ENCODE results near the gene SPEF2. TPM values are rescaled to one million over a fixed set of nuclear protein-coding genes. Genes with fewer than 3 reads are reported as not detected.

SPEF2 gene
- total and polyA plus RNA-seq, 4 donors = 0.42 to 4.5 (median 2.1) TPM

DNA sequence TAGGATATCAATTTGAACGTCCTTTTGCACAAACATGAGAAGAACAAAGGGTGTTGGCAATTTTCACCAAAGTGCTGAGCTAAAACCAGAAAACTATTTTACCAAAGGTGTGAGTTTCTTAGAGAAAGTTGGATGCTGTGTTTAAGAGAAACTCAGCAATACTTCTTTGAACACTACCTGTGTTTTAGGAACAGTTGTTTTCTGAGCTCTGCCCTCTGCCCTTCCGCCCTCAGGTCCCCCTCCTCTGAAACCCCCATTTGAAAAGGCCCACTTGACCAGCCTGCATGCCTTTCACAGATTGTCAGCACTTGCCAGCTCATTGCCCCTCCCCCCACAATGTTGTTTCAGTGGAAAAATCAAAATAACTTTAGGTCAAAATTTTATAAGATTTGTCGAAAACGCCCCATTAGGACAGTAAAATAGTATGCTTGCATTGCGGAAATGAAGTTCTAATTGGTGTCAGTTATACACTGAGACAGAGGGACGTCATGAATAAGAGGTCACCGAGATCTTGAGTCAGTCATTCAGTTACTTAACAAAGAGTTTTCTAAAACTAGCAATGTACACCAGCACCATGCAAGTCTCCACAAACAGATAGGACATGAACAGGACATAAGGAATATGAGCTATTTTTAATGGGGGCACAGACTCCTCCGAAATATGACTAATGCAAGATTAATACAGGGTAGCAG lies 177.2 kb downstream of the SPEF2 start:
- no peak for TF ChIP-seq RXRA (IDR thresholded peaks at IDR 0.05)
- no peak for TF ChIP-seq YY1 (IDR thresholded peaks at IDR 0.05)
- no peak for TF ChIP-seq HNF4G (IDR thresholded peaks at IDR 0.05)
- TF ChIP-seq, protein P1, sequence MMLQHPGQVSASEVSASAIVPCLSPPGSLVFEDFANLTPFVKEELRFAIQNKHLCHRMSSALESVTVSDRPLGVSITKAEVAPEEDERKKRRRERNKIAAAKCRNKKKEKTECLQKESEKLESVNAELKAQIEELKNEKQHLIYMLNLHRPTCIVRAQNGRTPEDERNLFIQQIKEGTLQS (IDR thresholded peaks at IDR 0.05) = no peak
- TF ChIP-seq TAF1 (conservative IDR thresholded peaks at IDR 0.05) = no peak
- no peak for TF ChIP-seq GABPA (IDR thresholded peaks at IDR 0.05 in 1 of 2, conservative IDR thresholded peaks at IDR 0.05 in 1 of 2)
- TF ChIP-seq, protein P2, sequence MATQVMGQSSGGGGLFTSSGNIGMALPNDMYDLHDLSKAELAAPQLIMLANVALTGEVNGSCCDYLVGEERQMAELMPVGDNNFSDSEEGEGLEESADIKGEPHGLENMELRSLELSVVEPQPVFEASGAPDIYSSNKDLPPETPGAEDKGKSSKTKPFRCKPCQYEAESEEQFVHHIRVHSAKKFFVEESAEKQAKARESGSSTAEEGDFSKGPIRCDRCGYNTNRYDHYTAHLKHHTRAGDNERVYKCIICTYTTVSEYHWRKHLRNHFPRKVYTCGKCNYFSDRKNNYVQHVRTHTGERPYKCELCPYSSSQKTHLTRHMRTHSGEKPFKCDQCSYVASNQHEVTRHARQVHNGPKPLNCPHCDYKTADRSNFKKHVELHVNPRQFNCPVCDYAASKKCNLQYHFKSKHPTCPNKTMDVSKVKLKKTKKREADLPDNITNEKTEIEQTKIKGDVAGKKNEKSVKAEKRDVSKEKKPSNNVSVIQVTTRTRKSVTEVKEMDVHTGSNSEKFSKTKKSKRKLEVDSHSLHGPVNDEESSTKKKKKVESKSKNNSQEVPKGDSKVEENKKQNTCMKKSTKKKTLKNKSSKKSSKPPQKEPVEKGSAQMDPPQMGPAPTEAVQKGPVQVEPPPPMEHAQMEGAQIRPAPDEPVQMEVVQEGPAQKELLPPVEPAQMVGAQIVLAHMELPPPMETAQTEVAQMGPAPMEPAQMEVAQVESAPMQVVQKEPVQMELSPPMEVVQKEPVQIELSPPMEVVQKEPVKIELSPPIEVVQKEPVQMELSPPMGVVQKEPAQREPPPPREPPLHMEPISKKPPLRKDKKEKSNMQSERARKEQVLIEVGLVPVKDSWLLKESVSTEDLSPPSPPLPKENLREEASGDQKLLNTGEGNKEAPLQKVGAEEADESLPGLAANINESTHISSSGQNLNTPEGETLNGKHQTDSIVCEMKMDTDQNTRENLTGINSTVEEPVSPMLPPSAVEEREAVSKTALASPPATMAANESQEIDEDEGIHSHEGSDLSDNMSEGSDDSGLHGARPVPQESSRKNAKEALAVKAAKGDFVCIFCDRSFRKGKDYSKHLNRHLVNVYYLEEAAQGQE (IDR thresholded peaks at IDR 0.05) = no peak
- TF ChIP-seq NR2F2 (IDR thresholded peaks at IDR 0.05) = no peak
- no peak for TF ChIP-seq RAD21 (IDR thresholded peaks at IDR 0.05)
- TF ChIP-seq SP1 (IDR thresholded peaks at IDR 0.05) = no peak
- TF ChIP-seq, protein P3, sequence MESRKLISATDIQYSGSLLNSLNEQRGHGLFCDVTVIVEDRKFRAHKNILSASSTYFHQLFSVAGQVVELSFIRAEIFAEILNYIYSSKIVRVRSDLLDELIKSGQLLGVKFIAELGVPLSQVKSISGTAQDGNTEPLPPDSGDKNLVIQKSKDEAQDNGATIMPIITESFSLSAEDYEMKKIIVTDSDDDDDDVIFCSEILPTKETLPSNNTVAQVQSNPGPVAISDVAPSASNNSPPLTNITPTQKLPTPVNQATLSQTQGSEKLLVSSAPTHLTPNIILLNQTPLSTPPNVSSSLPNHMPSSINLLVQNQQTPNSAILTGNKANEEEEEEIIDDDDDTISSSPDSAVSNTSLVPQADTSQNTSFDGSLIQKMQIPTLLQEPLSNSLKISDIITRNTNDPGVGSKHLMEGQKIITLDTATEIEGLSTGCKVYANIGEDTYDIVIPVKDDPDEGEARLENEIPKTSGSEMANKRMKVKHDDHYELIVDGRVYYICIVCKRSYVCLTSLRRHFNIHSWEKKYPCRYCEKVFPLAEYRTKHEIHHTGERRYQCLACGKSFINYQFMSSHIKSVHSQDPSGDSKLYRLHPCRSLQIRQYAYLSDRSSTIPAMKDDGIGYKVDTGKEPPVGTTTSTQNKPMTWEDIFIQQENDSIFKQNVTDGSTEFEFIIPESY (IDR thresholded peaks at IDR 0.05) = no peak
- TF ChIP-seq JUND (IDR thresholded peaks at IDR 0.05) = no peak
- 85% methylated on average over 8 of the region's 8 CpGs for WGBS
- H3K9me3 ChIP-seq (ENCODE audit: control insufficient read depth in 4 of 4, low read length in 3 of 4) = no peaks in the 10 kb centered on the region
- no peak overlapping the region for H3K27ac ChIP-seq (ENCODE audit: low read depth in 1 of 2, low read length in 2 of 2)
- H3K9ac ChIP-seq (ENCODE audit: low read depth in 1 of 2, low read length in 2 of 2) = no peak overlapping the region
- H3K27me3 ChIP-seq (ENCODE audit: control insufficient read depth in 4 of 4, insufficient read depth in 4 of 4, low read length in 3 of 4) = no peaks in the 10 kb centered on the region
- DNase-seq (ENCODE audit: low spot score) = no peak
- no peaks in the 10 kb centered on the region for H3K4me1 ChIP-seq (ENCODE audit: control insufficient read depth in 4 of 4, insufficient read depth in 4 of 4, low read length in 3 of 4)
- no peaks in the 10 kb centered on the region for H3K36me3 ChIP-seq (ENCODE audit: control insufficient read depth in 4 of 4, insufficient read depth in 3 of 4, low read depth in 1 of 4, low read length in 3 of 4)
- H3K4me3 ChIP-seq (ENCODE audit: low read depth in 1 of 3, low read length in 3 of 3) = no peak overlapping the region

DNA sequence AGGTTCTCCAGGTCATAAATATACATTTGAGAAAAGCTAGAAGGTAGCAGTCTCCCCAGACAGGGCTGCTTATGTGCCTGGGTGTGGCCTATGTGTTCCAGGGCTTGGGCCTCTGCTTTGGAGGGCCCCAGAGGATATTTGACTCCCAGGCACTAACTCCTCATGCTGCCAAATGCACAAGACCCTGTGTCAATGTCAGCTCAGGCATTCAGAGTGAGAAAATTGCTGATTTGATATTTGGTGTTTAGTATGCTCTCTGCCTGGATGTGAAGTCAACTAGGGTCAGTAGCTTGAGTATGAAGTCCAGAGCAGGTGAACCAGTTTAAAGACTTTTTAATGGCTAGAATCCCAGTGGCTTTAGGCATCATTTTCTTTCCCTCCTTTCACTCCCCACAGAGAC lies 181.5 kb downstream of the SPEF2 start:
- TF ChIP-seq FOXA2 (IDR thresholded peaks at IDR 0.05) (no peak), RXRA (IDR thresholded peaks at IDR 0.05) (no peak), YY1 (IDR thresholded peaks at IDR 0.05) (no peak), HNF4A (conservative IDR thresholded peaks at IDR 0.05) (no peak), RAD21 (IDR thresholded peaks at IDR 0.05) (no peak), NR2F2 (IDR thresholded peaks at IDR 0.05) (no peak), EGR1 (IDR thresholded peaks at IDR 0.05; ENCODE audit: low read depth in 2 of 2) (no peak)
- TF ChIP-seq, protein P1 (IDR thresholded peaks at IDR 0.05) = no peak
- TF ChIP-seq, protein P3 (IDR thresholded peaks at IDR 0.05) = no peak
- no peak for DNase-seq (ENCODE audit: low spot score)
- H3K36me3 ChIP-seq (ENCODE audit: control insufficient read depth in 4 of 4, insufficient read depth in 3 of 4, low read depth in 1 of 4, low read length in 3 of 4) = no peaks in the 10 kb centered on the region
- H3K4me3 ChIP-seq (ENCODE audit: low read depth in 1 of 3, low read length in 3 of 3) = no peak overlapping the region
- no peaks in the 10 kb centered on the region for H3K27me3 ChIP-seq (ENCODE audit: control insufficient read depth in 4 of 4, insufficient read depth in 4 of 4, low read length in 3 of 4)
- H3K4me1 ChIP-seq (ENCODE audit: control insufficient read depth in 4 of 4, insufficient read depth in 4 of 4, low read length in 3 of 4) = no peaks in the 10 kb centered on the region
- no peaks in the 10 kb centered on the region for H3K9me3 ChIP-seq (ENCODE audit: control insufficient read depth in 4 of 4, low read length in 3 of 4)
- H3K27ac ChIP-seq (ENCODE audit: low read depth in 1 of 2, low read length in 2 of 2) = no peak overlapping the region
- H3K9ac ChIP-seq (ENCODE audit: low read depth in 1 of 2, low read length in 2 of 2) = no peak overlapping the region

Data from liver (tissue), 9 donors.